Spleen (tissue), 11 donors: Measurements from ENCODE around the gene IL9. TPM values are rescaled to one million over a fixed set of nuclear protein-coding genes. Genes with fewer than 3 reads are reported as not detected.

Experiments used
- DNase-seq: peaks from one replicate; pipeline ENCODE4 v3.0.0-alpha.2; 2020
- H3K27ac ChIP-seq, 8 donors: fragments of 200-600 bp; sonication (generic) in 7 of 8; 1 replicate in 4 of 8; 2 replicates in 4 of 8; pipeline versions ENCODE4 v1.5.0 to v1.8.0; 2016 to 2021; ENCODE audit warnings: inconsistent platforms in 4 of 8, mild to moderate bottlenecking in 4 of 8, moderate library complexity in 1 of 8
- H3K27me3 ChIP-seq, 7 donors: fragments of 200-600 bp; sonication (generic) in 6 of 7; replicated peaks in 1 of 7; 1 replicate in 4 of 7; 2 replicates in 3 of 7; pipeline versions ENCODE4 v1.5.0 to v1.8.0; 2016 to 2021; ENCODE audit warnings: inconsistent platforms in 3 of 7, mild to moderate bottlenecking in 1 of 7
- H3K36me3 ChIP-seq, 6 donors: fragments of 200-600 bp; sonication (generic) in 5 of 6; 1 replicate in 4 of 6; 2 replicates in 2 of 6; pipeline versions ENCODE4 v1.5.0 to v1.8.0; 2016 to 2021; ENCODE audit warnings: inconsistent platforms in 2 of 6
- H3K4me1 ChIP-seq, 6 donors: fragments of 200-600 bp; sonication (generic) in 5 of 6; 1 replicate in 3 of 6; 2 replicates in 3 of 6; pipeline versions ENCODE4 v1.5.0 to v1.8.0; 2016 to 2021; ENCODE audit warnings: inconsistent platforms in 3 of 6
- H3K4me3 ChIP-seq, 8 donors: fragments of 200-600 bp; sonication (generic) in 7 of 8; 1 replicate in 4 of 8; 2 replicates in 4 of 8; pipeline versions ENCODE4 v1.5.0 to v1.8.0; 2016 to 2021; ENCODE audit warnings: inconsistent platforms in 4 of 8, mild to moderate bottlenecking in 4 of 8, moderate library complexity in 2 of 8
- H3K9me3 ChIP-seq, 8 donors: fragments of 200-600 bp; sonication (generic) in 7 of 8; 1 replicate in 4 of 8; 2 replicates in 4 of 8; pipeline versions ENCODE4 v1.5.0 to v1.8.0; 2016 to 2021; ENCODE audit warnings: inconsistent platforms in 4 of 8
- POLR2A ChIP-seq, 3 donors: fragments of 450-650 bp; IDR thresholded peaks; one replicate each; pipeline ENCODE4 v1.5.1; 2017; ENCODE audit warnings: antibody characterized with exemption in 3 of 3, mild to moderate bottlenecking in 1 of 3
- POLR2AphosphoS5 ChIP-seq, 3 donors: sonication (generic); formaldehyde crosslinking; IDR thresholded peaks; one replicate each; pipeline ENCODE4 v1.5.1; 2017; ENCODE audit warnings: antibody characterized with exemption in 3 of 3
- WGBS, 5 donors: extraction: QIAGEN DNeasy Blood & Tissue Kit in 3 of 5; methylation state at CpG; one replicate each; pipeline versions ENCODE4 v1.1.5 to v1.1.7; 2013 to 2018; 5-methylcytosine and 5-hydroxymethylcytosine counted together
- intact Hi-C: fragments of 100-400 bp; cut with DNase I; formaldehyde crosslinking; loops from one replicate; pipeline ENCODE4 v1.15.0; 2023; ENCODE audit warnings: low total_unique reads
- polyA plus RNA-seq, 3 donors: library from polyadenylated mRNA; stranded (reverse); fragments of 200-250 nt; gene quantifications; one replicate each; pipeline ENCODE4 v1.2.1, GENCODE V29; 2013
- total RNA-seq, 7 donors: library from RNA; depleted of rRNA in 3 of 7; stranded (reverse); fragments of >200 nt in 3 of 7; fragmentation: NEBNext Ultra II Directional in 4 of 7; extraction: Animal tissue kit (Norgen Biotek cat#: 25700) in 4 of 7; gene quantifications; one replicate each; pipeline versions ENCODE4 v1.1.0 to v1.2.1, GENCODE V29; 2016 to 2021
- TF ChIP-seq, protein P1 (sequence below), 11 experiments: fragments of 200-600 bp in 7 of 11; fragments of 450-650 bp in 4 of 11; sonication (generic) in 4 of 11; IDR thresholded peaks in 8 of 11; conservative IDR thresholded peaks in 3 of 11; 1 replicate in 7 of 11; 2 replicates in 4 of 11; pipeline versions ENCODE4 v1.4.0 to v1.8.0; 2016 to 2021; ENCODE audit warnings: antibody characterized with exemption in 11 of 11, inconsistent platforms in 4 of 11, mild to moderate bottlenecking in 1 of 11
- donor health status: healthy with polysubstance abuse.
- donor health status: DM: no; HTN: no; CAD: no; lungs with moderate emphysema.
- donor health status: DM: no; HTN: no; CAD: no.
- donor health status: Bipolar disorder and iron deficiency.
- donor health status: healthy.
- donor health status: DM: no; HTN: no; CAD: no.
- donor health status: DM: yes; HTN: yes; CAD: no.

Gene IL9
- total and polyA plus RNA-seq, 10 donors: not detected

DNA sequence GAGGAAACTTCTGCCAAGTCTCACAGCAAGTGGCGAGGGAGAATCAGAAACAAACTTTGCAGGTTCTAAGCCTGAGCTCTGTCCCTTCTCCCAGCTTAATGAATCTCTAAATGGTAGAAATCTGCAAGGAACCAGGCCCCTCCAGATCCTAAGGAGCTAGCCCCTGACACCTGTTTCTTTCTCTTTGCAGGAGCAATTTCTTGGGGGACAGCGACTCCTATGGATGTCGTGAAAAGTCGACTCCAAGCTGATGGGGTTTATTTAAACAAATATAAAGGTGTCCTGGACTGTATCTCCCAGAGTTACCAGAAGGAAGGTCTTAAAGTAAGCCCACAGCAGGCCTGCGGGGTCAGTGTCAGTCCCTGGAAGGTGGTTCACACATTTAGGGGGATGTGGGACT is 21.8 kb downstream of the IL9 start:
- Histone ChIP-seq H3K27ac (no peak overlapping the region), H3K36me3 (no peaks in the 10 kb centered on the region), H3K4me1 (no peaks in the 10 kb centered on the region), H3K4me3 (no peak overlapping the region), H3K27me3 (peaks cover 0 to 16% (median 0%) of the 10 kb centered on the region in 7 donors), H3K9me3 (no peaks in the 10 kb centered on the region)
- 72 to 91% (median 81%) methylated on average over 5 of the region's 5 CpGs for WGBS, 5 donors
- intact Hi-C loops: no loop called here
- no peak for DNase-seq
- TF ChIP-seq POLR2A (IDR thresholded peaks at IDR 0.05) (no peak), POLR2AphosphoS5 (IDR thresholded peaks at IDR 0.05) (no peak)
- TF ChIP-seq, protein P1, sequence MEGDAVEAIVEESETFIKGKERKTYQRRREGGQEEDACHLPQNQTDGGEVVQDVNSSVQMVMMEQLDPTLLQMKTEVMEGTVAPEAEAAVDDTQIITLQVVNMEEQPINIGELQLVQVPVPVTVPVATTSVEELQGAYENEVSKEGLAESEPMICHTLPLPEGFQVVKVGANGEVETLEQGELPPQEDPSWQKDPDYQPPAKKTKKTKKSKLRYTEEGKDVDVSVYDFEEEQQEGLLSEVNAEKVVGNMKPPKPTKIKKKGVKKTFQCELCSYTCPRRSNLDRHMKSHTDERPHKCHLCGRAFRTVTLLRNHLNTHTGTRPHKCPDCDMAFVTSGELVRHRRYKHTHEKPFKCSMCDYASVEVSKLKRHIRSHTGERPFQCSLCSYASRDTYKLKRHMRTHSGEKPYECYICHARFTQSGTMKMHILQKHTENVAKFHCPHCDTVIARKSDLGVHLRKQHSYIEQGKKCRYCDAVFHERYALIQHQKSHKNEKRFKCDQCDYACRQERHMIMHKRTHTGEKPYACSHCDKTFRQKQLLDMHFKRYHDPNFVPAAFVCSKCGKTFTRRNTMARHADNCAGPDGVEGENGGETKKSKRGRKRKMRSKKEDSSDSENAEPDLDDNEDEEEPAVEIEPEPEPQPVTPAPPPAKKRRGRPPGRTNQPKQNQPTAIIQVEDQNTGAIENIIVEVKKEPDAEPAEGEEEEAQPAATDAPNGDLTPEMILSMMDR (IDR thresholded peaks at IDR 0.05 in 8 of 11, conservative IDR thresholded peaks at IDR 0.05 in 3 of 11): no peak

DNA sequence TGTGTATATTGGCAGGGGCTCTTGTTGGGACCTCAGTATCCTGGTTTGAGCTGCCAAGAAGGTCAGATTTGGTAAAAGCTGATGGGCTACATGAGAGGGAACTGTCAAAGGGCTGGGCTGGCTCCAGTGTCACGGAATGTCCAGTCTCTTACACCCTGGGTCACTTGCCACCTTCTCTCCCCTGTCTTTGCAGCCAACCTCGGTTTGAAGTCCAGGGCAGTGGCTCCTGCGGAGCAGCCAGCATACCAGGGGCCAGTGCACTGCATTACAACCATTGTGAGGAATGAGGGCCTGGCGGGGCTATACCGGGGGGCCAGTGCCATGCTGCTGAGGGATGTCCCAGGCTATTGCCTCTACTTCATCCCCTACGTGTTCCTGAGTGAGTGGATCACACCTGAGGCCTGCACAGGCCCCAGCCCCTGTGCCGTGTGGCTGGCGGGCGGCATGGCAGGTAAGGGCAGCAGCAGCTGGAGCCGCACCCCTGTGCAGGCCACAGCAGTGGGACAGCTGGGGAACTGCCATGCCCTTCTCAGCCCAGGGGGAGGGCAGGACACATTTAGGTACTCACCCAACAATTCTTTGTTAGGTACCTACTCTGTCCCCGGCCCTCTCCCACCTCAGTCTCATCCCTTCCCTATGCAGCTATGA is 24.2 kb downstream of the IL9 start:
- no peak overlapping the region for H3K4me3 ChIP-seq
- WGBS, 5 donors: 77 to 90% (median 79%) methylated on average over 2 to 11 of the region's 11 CpGs
- no peaks in the 10 kb centered on the region for H3K4me1 ChIP-seq
- intact Hi-C loops: no loop called here
- peaks cover 0 to 8% (median 0%) of the 10 kb centered on the region in 7 donors for H3K27me3 ChIP-seq
- no peak for TF ChIP-seq POLR2A (IDR thresholded peaks at IDR 0.05)
- TF ChIP-seq, protein P1 (IDR thresholded peaks at IDR 0.05 in 8 of 11, conservative IDR thresholded peaks at IDR 0.05 in 3 of 11): no peak
- no peak for TF ChIP-seq POLR2AphosphoS5 (IDR thresholded peaks at IDR 0.05)
- no peaks in the 10 kb centered on the region for H3K9me3 ChIP-seq
- no peaks in the 10 kb centered on the region for H3K36me3 ChIP-seq
- peak; percentile 64 for DNase-seq
- no peak overlapping the region for H3K27ac ChIP-seq

DNA sequence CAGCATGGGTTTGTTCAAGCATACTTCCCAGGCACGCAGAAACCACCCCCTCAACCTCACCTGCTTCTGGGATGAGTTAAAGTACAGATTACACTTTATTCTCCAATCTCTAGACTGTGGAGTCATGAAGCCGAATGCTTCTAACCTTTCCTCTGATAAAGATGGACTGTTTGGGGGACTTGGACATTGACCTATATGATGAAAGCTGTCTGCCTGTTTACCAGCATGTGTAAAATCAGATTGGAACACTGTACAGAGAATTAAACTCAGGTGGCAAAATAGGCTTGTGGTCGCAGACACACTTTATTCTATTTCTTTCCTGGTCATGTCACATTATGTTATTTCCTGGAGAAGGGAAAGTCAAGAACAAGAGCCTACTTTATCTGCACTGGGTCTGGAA is 25.7 kb downstream of the IL9 start:
- TF ChIP-seq POLR2A (IDR thresholded peaks at IDR 0.05) (no peak), POLR2AphosphoS5 (IDR thresholded peaks at IDR 0.05) (no peak)
- TF ChIP-seq, protein P1 (IDR thresholded peaks at IDR 0.05 in 8 of 11, conservative IDR thresholded peaks at IDR 0.05 in 3 of 11): no peak
- DNase-seq: no peak
- Histone ChIP-seq H3K4me3 (no peak overlapping the region), H3K9me3 (no peaks in the 10 kb centered on the region), H3K27ac (no peak overlapping the region), H3K27me3 (peaks cover 0 to 8% (median 0%) of the 10 kb centered on the region in 7 donors), H3K4me1 (no peaks in the 10 kb centered on the region), H3K36me3 (no peaks in the 10 kb centered on the region)
- intact Hi-C loops: no loop called here
- 58 to 90% (median 77%) methylated on average over 3 of the region's 3 CpGs for WGBS, 5 donors

DNA sequence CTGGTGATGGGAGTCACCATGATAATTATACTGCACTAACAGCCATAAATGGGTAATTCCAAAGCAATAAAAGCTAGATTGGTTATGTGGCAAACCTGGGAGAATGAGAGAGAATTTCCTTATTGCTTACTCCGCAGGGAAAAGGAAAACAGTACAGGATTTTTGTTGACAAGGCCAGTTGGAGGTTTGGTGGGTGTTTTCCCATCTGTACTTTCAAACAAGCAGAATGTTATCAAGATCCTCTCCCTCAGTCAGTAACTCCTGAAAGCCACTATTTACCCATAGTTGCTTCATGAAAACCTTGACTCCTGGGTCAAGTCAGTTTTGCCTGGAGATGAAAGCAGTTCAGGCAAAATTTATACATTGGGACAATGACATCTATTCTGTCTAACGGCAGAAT is 26.4 kb downstream of the IL9 start:
- no peak for DNase-seq
- Histone ChIP-seq H3K9me3 (no peaks in the 10 kb centered on the region), H3K4me3 (no peak overlapping the region), H3K27me3 (peaks cover 0 to 6% (median 0%) of the 10 kb centered on the region in 7 donors), H3K36me3 (no peaks in the 10 kb centered on the region), H3K4me1 (no peaks in the 10 kb centered on the region), H3K27ac (no peak overlapping the region)
- intact Hi-C loops: no loop called here
- TF ChIP-seq, protein P1 (IDR thresholded peaks at IDR 0.05 in 8 of 11, conservative IDR thresholded peaks at IDR 0.05 in 3 of 11): no peak
- TF ChIP-seq POLR2A (IDR thresholded peaks at IDR 0.05): no peak
- 79 to 89% (median 84%) methylated on average over 2 of the region's 2 CpGs for WGBS, 5 donors
